Mesenchymal stem cell (in vitro differentiated cells and primary cell): ENCODE results near the gene BCR.

Experiments used
- DNase-seq: peaks from one replicate; pipeline ENCODE4 v3.0.0-alpha.2; 2013
- H2AFZ ChIP-seq: one replicate; pipeline ENCODE4 v1.6.1; 2013; ENCODE audit warnings: low read depth, mild to moderate bottlenecking, control low read depth, inconsistent platforms, low read length, moderate library complexity
- H2AK5ac ChIP-seq: 2 replicates; pipeline ENCODE4 v1.6.1; 2013; ENCODE audit warnings: low read length, moderate library complexity, mild to moderate bottlenecking, inconsistent platforms; ENCODE audit not compliant: severe bottlenecking
- H2BK120ac ChIP-seq: one replicate; pipeline ENCODE4 v1.6.1; 2013; ENCODE audit warnings: low read depth, mild to moderate bottlenecking, inconsistent platforms, low read length, moderate library complexity
- H2BK12ac ChIP-seq, 2 experiments: one replicate each; pipeline ENCODE4 v1.6.1; 2013; ENCODE audit warnings: inconsistent platforms in 2 of 2, low read length in 2 of 2, mild to moderate bottlenecking in 2 of 2, moderate library complexity in 2 of 2, control low read depth in 1 of 2
- H2BK15ac ChIP-seq: one replicate; pipeline ENCODE4 v1.6.1; 2013; ENCODE audit warnings: mild to moderate bottlenecking, low read depth, inconsistent platforms; ENCODE audit not compliant: poor library complexity, severe bottlenecking
- H2BK5ac ChIP-seq: 2 replicates; pipeline ENCODE4 v1.6.1; 2013; ENCODE audit warnings: low read depth, mild to moderate bottlenecking, low read length, control low read depth, inconsistent platforms; ENCODE audit not compliant: poor library complexity, severe bottlenecking
- H3K14ac ChIP-seq, 2 experiments: one replicate each; pipeline ENCODE4 v1.6.1; 2013; ENCODE audit warnings: inconsistent platforms in 2 of 2, low read length in 2 of 2, control low read depth in 1 of 2, mild to moderate bottlenecking in 1 of 2, moderate library complexity in 1 of 2
- H3K18ac ChIP-seq, 2 experiments: one replicate each; pipeline ENCODE4 v1.6.1; 2013; ENCODE audit warnings: inconsistent platforms in 2 of 2, low read length in 2 of 2, control low read depth in 1 of 2, low read depth in 1 of 2, mild to moderate bottlenecking in 1 of 2
- H3K23ac ChIP-seq, 2 experiments: one replicate each; pipeline ENCODE4 v1.6.1; 2013; ENCODE audit warnings: inconsistent platforms in 2 of 2, low read length in 2 of 2, mild to moderate bottlenecking in 2 of 2, moderate library complexity in 2 of 2, control low read depth in 1 of 2
- H3K27ac ChIP-seq: 2 replicates; pipeline ENCODE4 v1.5.1; 2013; ENCODE audit warnings: mild to moderate bottlenecking, moderate library complexity, low read length, control low read depth, inconsistent platforms; ENCODE audit not compliant: poor library complexity, severe bottlenecking
- H3K27me3 ChIP-seq, 2 experiments: 2 replicates each; pipeline versions ENCODE4 v1.6.1 to v1.7.0; 2013; ENCODE audit warnings: low read length in 2 of 2, mild to moderate bottlenecking in 2 of 2, moderate library complexity in 2 of 2, control low read depth in 1 of 2, inconsistent platforms in 1 of 2; ENCODE audit not compliant: control insufficient read depth in 1 of 2, insufficient read depth in 1 of 2
- H3K36me3 ChIP-seq, 2 experiments: 2 replicates each; pipeline versions ENCODE4 v1.6.1 to v1.7.0; 2013; ENCODE audit warnings: low read length in 2 of 2, control low read depth in 1 of 2, inconsistent platforms in 1 of 2, low read depth in 1 of 2, mild to moderate bottlenecking in 1 of 2; ENCODE audit not compliant: insufficient read depth in 2 of 2, control insufficient read depth in 1 of 2
- H3K4ac ChIP-seq, 2 experiments: one replicate each; pipeline ENCODE4 v1.6.1; 2013; ENCODE audit warnings: inconsistent platforms in 2 of 2, low read length in 2 of 2, mild to moderate bottlenecking in 2 of 2, moderate library complexity in 2 of 2, control low read depth in 1 of 2, low read depth in 1 of 2
- H3K4me1 ChIP-seq: 2 replicates; pipeline ENCODE4 v1.6.1; 2013; ENCODE audit warnings: low read depth, low read length, control low read depth; ENCODE audit not compliant: control insufficient read depth, insufficient read depth
- H3K4me2 ChIP-seq: 2 replicates; pipeline ENCODE4 v1.6.1; 2013; ENCODE audit warnings: low read length, mild to moderate bottlenecking, inconsistent platforms; ENCODE audit not compliant: poor library complexity, severe bottlenecking
- H3K4me3 ChIP-seq, 2 experiments: 2 replicates each; pipeline versions ENCODE4 v1.5.1 to v1.7.0; 2013; ENCODE audit warnings: low read length in 2 of 2, mild to moderate bottlenecking in 2 of 2, control low read depth in 1 of 2, low read depth in 1 of 2; ENCODE audit not compliant: insufficient read depth in 1 of 2
- H3K79me1 ChIP-seq: replicated peaks from 2 replicates; pipeline ENCODE4 v1.6.1; 2013; ENCODE audit warnings: mild to moderate bottlenecking, control low read depth, low read length, inconsistent platforms; ENCODE audit not compliant: poor library complexity, severe bottlenecking
- H3K9ac ChIP-seq: 2 replicates; pipeline ENCODE4 v1.7.0; 2013; ENCODE audit warnings: mild to moderate bottlenecking, low read length, moderate library complexity
- H3K9me3 ChIP-seq: 2 replicates; pipeline ENCODE4 v1.7.0; 2013; ENCODE audit warnings: mild to moderate bottlenecking, low read length; ENCODE audit not compliant: control insufficient read depth
- H4K8ac ChIP-seq: one replicate; pipeline ENCODE4 v1.6.1; 2013; ENCODE audit warnings: inconsistent platforms, mild to moderate bottlenecking, low read length, moderate library complexity
- H4K91ac ChIP-seq: one replicate; pipeline ENCODE4 v1.6.1; 2013; ENCODE audit warnings: mild to moderate bottlenecking, low read length, inconsistent platforms
- WGBS: methylation state at CpG from one replicate; pipeline ENCODE4 v1.1.7; 2013; ENCODE audit warnings: mixed read lengths; 5-methylcytosine and 5-hydroxymethylcytosine counted together

BCR gene

GRCh38 chr22:23138584-23139435 lies 41.5 kb upstream of the BCR start:
- Histone ChIP-seq H2BK5ac (no peak overlapping the region), H3K4me1 (peaks cover 11% of the 10 kb centered on the region), H2AK5ac (no peak overlapping the region), H2BK12ac (no peak overlapping the region), H2BK15ac (no peak overlapping the region), H2AFZ (no peak overlapping the region), H3K79me1 (no peaks in the 10 kb centered on the region), H2BK120ac (no peak overlapping the region), H3K27me3 (no peaks in the 10 kb centered on the region), H3K27ac (no peak overlapping the region), H3K23ac (no peak overlapping the region), H3K9me3 (no peaks in the 10 kb centered on the region), H3K4me3 (no peak overlapping the region), H3K36me3 (no peaks in the 10 kb centered on the region), H3K14ac (no peak overlapping the region), H3K9ac (no peak overlapping the region), H3K4me2 (no peak overlapping the region), H3K4ac (no peak overlapping the region), H4K8ac (no peak overlapping the region), H3K18ac (no peak overlapping the region), H4K91ac (no peak overlapping the region)
- DNase-seq: no peak
- WGBS: 87% methylated on average over 11 of the region's 12 CpGs

GRCh38 chr22:23140385-23140784 lies 39.9 kb upstream of the BCR start:
- H2BK12ac ChIP-seq: no peak overlapping the region
- H2BK5ac ChIP-seq: no peak overlapping the region
- no peaks in the 10 kb centered on the region for H3K79me1 ChIP-seq
- H2BK120ac ChIP-seq: no peak overlapping the region
- no peak for DNase-seq
- H3K18ac ChIP-seq: no peak overlapping the region
- no peak overlapping the region for H3K4me2 ChIP-seq
- H3K4me3 ChIP-seq: no peak overlapping the region
- no peak overlapping the region for H4K8ac ChIP-seq
- no peak overlapping the region for H2AFZ ChIP-seq
- H3K9me3 ChIP-seq: no peaks in the 10 kb centered on the region
- peaks cover 12% of the 10 kb centered on the region for H3K4me1 ChIP-seq
- no peak overlapping the region for H2AK5ac ChIP-seq
- no peak overlapping the region for H3K27ac ChIP-seq
- no peaks in the 10 kb centered on the region for H3K36me3 ChIP-seq
- no peak overlapping the region for H4K91ac ChIP-seq
- no peak overlapping the region for H3K9ac ChIP-seq
- no peak overlapping the region for H2BK15ac ChIP-seq
- no peak overlapping the region for H3K14ac ChIP-seq
- H3K4ac ChIP-seq: no peak overlapping the region
- no peaks in the 10 kb centered on the region for H3K27me3 ChIP-seq
- no peak overlapping the region for H3K23ac ChIP-seq

- 94% methylated on average over 9 of the region's 9 CpGs for WGBS
- no peak overlapping the region for H2AFZ ChIP-seq
Measured at GRCh38 chr22:23142546-23143105, 37.7 kb upstream of the BCR start.

GRCh38 chr22:23143119-23143518 lies 37.2 kb upstream of the BCR start:
- no peak overlapping the region for H4K8ac ChIP-seq
- H3K4me2 ChIP-seq: no peak overlapping the region
- no peaks in the 10 kb centered on the region for H3K9me3 ChIP-seq
- peaks cover 2% of the 10 kb centered on the region for H3K79me1 ChIP-seq
- H2BK120ac ChIP-seq: no peak overlapping the region
- no peak overlapping the region for H2AK5ac ChIP-seq
- H3K18ac ChIP-seq: no peak overlapping the region
- WGBS: 93% methylated on average over 1 of the region's 1 CpG
- no peak overlapping the region for H3K9ac ChIP-seq
- peaks cover 0 to under 1% of the 10 kb centered on the region in 2 experiments for H3K36me3 ChIP-seq
- H4K91ac ChIP-seq: no peak overlapping the region
- no peak overlapping the region for H2BK5ac ChIP-seq
- H3K27ac ChIP-seq: no peak overlapping the region
- no peak overlapping the region for H2BK12ac ChIP-seq
- no peak overlapping the region for H3K4ac ChIP-seq
- no peak overlapping the region for H3K14ac ChIP-seq
- no peaks in the 10 kb centered on the region for H3K27me3 ChIP-seq
- no peak overlapping the region for H2BK15ac ChIP-seq
- H3K4me1 ChIP-seq: peaks cover 27% of the 10 kb centered on the region
- H3K4me3 ChIP-seq: no peak overlapping the region
- H2AFZ ChIP-seq: no peak overlapping the region
- no peak overlapping the region for H3K23ac ChIP-seq
- DNase-seq: no peak

More at GRCh38 chr22:23142546-23143105, 37.7 kb upstream of the BCR start:
- no peak for DNase-seq
- Histone ChIP-seq H2AK5ac (peak overlapping the region; percentile 89), H2BK120ac (no peak overlapping the region), H3K4ac (no peak overlapping the region), H2BK12ac (no peak overlapping the region), H3K18ac (no peak overlapping the region), H4K91ac (no peak overlapping the region), H3K27ac (no peak overlapping the region), H3K9me3 (no peaks in the 10 kb centered on the region), H3K79me1 (peaks cover 2% of the 10 kb centered on the region), H2BK5ac (no peak overlapping the region), H4K8ac (no peak overlapping the region), H3K4me1 (peaks cover 27% of the 10 kb centered on the region), H3K4me2 (no peak overlapping the region), H3K4me3 (peak overlapping the region in 1 of 2 experiments; percentile 74), H3K14ac (peak overlapping the region in 1 of 2 experiments; percentile 3), H3K23ac (no peak overlapping the region), H3K27me3 (no peaks in the 10 kb centered on the region), H3K36me3 (no peaks in the 10 kb centered on the region), H2BK15ac (no peak overlapping the region), H3K9ac (peak overlapping the region; percentile 94)
